Measurements from ENCODE around the gene TNS4.

DNA sequence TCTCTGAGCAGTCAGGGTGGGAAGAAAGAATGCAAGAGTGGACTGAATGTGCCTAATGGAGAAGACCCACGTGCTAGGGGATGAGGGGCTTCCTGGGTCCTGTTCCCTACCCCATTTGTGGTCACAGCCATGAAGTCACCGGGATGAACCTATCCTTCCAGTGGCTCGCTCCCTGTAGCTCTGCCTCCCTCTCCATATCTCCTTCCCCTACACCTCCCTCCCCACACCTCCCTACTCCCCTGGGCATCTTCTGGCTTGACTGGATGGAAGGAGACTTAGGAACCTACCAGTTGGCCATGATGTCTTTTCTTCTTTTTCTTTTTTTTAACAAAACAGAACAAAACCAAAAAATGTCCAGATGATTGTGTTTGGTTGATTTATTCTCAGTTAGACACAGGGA, 44.1 kb downstream of the TNS4 start:
- TF ChIP-seq, protein P1, sequence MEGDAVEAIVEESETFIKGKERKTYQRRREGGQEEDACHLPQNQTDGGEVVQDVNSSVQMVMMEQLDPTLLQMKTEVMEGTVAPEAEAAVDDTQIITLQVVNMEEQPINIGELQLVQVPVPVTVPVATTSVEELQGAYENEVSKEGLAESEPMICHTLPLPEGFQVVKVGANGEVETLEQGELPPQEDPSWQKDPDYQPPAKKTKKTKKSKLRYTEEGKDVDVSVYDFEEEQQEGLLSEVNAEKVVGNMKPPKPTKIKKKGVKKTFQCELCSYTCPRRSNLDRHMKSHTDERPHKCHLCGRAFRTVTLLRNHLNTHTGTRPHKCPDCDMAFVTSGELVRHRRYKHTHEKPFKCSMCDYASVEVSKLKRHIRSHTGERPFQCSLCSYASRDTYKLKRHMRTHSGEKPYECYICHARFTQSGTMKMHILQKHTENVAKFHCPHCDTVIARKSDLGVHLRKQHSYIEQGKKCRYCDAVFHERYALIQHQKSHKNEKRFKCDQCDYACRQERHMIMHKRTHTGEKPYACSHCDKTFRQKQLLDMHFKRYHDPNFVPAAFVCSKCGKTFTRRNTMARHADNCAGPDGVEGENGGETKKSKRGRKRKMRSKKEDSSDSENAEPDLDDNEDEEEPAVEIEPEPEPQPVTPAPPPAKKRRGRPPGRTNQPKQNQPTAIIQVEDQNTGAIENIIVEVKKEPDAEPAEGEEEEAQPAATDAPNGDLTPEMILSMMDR (conservative IDR thresholded peaks at IDR 0.05; ENCODE audit: low read length) = no peak
- TF ChIP-seq EZH2phosphoT487 (IDR thresholded peaks at IDR 0.05; ENCODE audit: borderline replicate concordance, low read depth, low read length) = no peak
